8988T (cell line): ENCODE measurements around the gene PDXDC1.
"Not testable (repeated sequence)": the region's sequence is repeated elsewhere in the genome, so short reads cannot be mapped to it uniquely, and the experiment has no call there.

ENCODE experiments used
- DNase-seq: peaks from one replicate; pipeline ENCODE4 v3.0.0; 2011

PDXDC1 gene

GRCh38 chr16:15021429-15021828, 46.6 kb downstream of the PDXDC1 start:
- DNase-seq: not testable (repeated sequence)

GRCh38 chr16:15022194-15022593, 47.4 kb downstream of the PDXDC1 start:
- DNase-seq: peak; percentile 40

DNA sequence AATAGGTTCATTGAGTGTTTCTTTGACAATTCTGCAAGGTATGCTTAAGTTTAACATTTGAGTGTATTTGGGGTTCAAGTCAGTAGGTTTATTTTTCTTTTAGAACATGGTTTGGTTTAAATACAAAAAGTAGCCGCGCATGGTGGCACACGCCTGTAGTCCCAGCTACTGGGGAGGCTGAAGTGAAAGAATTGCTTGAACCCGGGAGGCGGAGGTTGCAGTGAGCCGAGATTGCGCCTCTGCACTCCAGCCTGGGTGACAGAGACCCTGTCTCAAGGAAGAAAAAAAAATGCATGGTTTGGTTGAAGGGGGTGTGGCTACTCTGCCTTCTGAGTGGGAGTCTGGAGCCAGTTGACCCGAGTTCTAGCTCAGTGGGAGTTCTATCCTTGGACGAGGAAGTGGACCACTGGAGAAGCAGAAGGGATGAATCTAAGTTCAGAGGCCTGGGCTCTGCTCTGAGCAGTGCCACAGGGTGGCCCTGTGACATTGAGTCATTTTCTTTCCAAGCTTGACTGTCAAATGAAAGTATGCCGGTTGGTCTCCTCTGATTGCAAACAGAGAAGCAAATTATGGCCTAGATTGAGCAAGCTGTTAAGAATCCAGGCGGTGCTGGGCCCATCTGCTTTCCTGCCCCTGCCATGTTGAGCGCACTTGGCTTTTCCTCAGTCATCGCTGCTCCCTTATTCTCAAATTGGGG, 48.7 kb downstream of the PDXDC1 start:
- DNase-seq: not testable (repeated sequence)

DNA sequence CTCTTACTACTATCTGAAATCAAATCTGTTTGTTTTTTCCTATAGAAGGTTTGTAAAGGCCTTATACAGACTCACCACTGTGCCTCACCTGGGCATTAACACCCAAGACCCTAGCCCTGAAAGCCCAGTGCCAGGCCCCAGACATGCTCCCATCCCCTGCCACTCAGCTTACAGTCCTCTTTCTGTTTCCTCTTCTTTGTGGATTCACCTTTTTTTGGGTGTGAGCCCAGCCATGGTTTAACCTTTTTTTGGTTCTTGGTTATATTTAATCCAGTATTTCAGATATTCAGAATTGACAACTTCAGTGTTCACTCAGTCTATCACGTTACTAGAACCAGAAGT, 50.0 kb downstream of the PDXDC1 start:
- DNase-seq: not testable (repeated sequence)

GRCh38 chr16:15025234-15025951, 50.6 kb downstream of the PDXDC1 start:
- DNase-seq: not testable (repeated sequence)

DNA sequence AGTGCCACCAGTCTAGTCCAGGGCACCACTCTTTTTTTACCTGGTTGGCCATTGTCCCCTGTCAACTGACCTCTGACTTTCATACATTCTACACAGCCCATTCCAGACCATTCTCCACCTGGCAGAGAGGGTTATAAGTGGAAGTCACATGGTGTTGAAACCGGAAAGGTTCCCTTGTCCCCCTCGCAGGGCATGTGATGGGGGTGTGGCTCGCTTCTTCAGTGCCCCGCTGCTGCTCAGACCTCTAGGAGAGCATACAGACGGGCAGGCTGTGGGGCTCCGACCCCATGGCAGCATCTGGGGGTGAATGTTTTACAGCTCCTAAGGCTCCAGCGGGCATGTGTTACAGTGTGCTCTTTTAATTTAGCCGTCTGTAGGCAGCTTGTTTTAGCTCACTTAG, 52.2 kb downstream of the PDXDC1 start:
- DNase-seq: not testable (repeated sequence)

DNA sequence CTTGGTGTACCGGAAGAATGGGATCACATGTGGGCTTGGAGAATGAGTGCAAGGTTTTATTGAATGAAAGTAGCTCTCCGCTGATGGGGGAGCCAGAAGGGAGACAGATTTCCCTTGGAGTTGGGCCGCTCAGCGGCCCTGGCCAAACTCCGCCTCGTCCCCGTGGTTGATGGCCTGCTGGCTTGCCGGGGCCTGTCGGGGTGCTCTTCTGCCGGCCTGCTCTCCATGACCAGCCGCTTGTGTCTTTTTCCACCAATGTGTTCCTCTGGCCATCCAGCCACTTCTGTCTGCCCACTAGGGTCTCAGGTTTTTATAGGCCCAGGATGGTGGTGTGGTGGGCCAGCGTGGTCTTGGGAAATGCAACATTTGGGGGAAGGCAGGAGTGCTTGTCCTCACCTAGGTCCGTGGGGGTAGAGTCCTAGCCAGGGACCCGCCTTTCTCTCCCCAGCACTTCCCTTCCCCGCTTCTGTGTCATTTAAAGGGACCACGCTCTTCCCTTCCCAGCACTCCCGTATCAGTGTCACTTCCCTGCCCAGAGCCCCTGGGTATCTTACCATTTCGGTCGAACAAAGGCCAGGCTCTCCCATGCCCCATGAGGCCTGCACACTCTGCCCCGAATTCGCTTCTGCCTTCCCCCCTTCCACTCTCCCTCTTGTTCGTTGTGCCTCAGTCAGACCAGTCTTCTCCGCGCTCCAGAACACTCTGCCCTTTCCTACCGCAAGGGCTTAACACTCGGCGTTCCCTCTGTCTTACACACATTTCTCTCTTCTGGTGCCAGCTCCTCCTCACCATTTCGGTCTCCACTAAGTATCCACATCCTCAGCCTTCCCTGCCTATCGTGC, 52.9 kb downstream of the PDXDC1 start:
- DNase-seq: not testable (repeated sequence)

DNA sequence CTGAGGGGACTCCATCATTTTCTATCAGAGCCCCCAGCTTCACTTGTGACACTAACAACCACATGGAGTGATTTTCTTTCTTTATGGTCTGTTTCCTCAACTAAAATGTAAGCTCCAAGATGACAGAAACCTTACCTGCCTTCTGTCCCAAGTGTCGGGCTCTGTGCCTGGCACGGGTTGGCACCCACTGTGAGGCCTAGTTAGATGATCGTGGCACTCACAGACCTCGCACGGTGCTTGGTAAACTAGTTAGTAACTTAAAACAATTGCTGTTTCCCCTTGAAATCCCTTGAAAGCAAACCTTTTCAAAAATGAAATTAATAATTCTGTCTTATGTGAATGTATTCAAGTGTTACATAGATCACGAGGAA, 53.5 kb downstream of the PDXDC1 start:
- DNase-seq: not testable (repeated sequence)

GRCh38 chr16:15028801-15029698, 54.2 kb downstream of the PDXDC1 start:
- DNase-seq: not testable (repeated sequence)

GRCh38 chr16:15029749-15030148, 54.9 kb downstream of the PDXDC1 start:
- DNase-seq: not testable (repeated sequence)

- no peak for DNase-seq
Observed at GRCh38 chr16:15031179-15031578, 56.4 kb downstream of the PDXDC1 start.

- DNase-seq: no peak
Observed at GRCh38 chr16:15031586-15031985, 56.8 kb downstream of the PDXDC1 start.

- DNase-seq: no peak
Observed at GRCh38 chr16:15032547-15033308, 57.9 kb downstream of the PDXDC1 start.

DNA sequence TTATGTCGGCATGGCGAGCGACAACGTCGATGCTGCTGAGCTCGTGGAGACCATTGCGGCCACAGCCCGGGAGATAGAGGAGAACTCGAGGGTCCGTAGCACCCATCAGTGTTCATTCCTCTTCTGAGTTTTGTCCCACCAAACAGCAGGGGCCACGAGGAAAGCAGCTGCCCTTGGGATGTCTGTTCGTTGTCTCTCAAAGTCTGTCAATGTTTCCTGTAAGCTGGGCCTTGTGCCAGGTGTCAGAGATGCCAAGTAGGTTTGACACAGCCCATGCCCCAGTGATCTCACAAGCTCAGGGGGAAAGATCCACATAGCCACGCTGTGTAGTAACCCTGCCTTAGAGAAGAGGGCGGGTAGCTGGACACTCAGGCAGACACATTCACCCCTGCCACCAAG, 58.5 kb downstream of the PDXDC1 start:
- DNase-seq: no peak

DNA sequence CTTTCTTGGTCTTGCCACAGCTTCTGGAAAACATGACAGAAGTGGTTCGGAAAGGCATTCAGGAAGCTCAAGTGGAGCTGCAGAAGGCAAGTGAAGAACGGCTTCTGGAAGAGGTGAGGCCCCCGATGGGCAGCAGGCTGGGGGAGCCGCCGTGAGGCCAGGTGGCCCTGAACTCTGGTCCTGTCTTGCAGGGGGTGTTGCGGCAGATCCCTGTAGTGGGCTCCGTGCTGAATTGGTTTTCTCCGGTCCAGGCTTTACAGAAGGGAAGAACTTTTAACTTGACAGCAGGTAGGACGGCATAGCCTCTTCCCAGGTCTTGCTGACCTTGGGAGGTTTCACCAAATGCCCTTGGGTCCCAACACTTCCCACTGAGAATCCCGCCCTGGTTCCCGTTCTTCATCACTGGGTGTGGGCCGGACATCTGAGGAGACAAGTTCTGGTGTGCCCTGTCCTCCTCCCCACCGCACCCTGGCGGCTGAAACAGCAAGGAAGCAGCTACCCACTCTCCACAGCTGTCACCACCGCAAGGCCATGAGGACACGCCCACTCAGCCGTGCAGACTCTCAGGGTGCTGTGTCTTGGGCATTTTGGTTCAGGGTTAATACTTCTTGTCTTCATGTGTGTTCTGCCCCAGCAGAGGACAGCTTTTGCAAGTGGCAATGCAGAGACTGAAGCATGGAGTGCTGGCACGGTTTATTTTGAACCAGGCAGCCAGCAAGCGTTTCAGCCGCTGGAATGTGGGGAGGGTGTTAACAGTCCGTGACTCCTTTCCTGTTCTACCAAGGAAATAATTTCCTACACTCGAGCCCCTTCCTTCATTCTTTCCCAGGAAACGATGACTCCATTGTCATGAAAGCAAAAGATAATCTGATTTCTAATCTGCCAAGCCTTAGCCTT, 59.7 kb downstream of the PDXDC1 start:
- DNase-seq: no peak

DNA sequence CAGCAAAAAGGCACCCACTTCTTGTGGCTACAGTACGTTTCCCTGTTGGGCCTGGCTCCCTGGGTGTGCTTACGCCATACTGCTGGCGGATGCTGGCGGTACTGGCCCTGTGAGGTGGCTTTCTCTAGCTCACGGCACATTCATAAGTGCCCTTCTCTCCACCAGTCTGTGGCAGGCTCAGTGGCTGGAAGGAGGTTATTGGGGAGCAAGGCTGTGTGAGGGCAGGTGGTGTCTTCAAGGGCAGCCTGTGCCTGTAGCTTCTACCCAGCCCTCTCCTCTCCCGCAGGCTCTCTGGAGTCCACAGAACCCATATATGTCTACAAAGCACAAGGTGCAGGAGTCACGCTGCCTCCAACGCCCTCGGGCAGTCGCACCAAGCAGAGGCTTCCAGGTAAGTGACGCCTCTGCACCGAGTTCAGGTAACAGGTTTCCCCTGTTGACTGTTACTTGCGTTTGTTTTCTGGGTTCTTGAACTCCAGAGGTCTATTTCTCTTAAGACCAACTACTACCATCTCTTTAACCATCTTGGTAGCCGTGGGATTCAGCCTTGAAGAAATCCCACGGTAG, 60.4 kb downstream of the PDXDC1 start:
- no peak for DNase-seq

DNA sequence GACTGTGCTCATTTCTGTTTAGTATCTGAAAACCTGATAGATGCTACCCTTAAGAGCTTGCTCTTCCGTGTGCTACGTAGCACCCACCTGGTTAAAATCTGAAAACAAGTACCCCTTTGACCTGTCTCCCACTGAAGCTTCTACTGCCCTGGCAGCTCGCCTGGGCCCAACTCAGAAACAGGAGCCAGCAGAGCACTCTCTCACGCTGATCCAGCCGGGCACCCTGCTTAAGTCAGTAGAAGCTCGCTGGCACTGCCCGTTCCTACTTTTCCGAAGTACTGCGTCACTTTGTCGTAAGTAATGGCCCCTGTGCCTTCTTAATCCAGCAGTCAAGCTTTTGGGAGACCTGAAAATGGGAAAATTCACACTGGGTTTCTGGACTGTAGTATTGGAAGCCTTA, 62.2 kb downstream of the PDXDC1 start:
- no peak for DNase-seq

- no peak for DNase-seq
Observed at GRCh38 chr16:15037745-15038144, 62.9 kb downstream of the PDXDC1 start.

- DNase-seq: no peak
Observed at GRCh38 chr16:15038689-15039088, 63.9 kb downstream of the PDXDC1 start.

DNA sequence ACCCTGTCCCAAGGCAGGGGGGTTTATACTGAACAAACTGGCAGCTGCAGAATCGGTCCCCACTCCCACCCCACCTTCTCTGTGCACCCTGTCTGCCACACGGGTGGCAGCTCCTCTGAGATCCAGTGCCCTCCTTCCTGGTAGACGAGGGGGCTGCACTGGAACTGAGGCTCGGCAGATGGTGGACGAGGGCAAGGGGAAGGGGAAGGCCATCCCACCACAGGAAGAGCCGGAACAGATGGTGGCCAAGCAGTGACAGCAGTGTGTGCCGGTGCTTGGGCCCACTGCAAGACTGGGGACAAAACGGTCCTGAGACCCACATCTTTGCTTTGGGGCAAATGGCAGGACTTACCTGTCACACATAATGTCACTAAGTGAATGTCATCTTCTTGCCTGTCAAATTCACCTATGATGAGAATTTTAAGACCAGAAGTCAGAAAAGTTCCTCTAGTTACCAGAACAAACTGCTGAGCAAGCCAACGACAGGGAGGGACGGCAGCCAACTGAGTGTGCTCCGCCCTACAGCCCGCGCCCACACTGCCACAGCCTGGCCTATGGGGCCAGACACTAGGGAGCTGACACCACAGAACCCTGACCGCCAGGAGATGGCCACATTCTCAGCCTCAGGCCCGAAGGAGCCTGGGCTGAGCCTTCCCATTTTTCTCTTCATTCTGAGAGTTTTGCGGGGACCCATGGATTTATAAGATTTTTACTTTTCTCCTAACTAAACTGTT, 66.6 kb downstream of the PDXDC1 start:
- no peak for DNase-seq
